RWPE2 (cell line): ENCODE data around the gene HAO2.

Experiments used
- ATAC-seq: fragments of 200-7000 bp; cut with Tn5 transposase; 3 replicates; pipeline ENCODE4 v1.9.1; 2021; ENCODE audit warnings: low read depth
- DNase-seq: peaks from one replicate; pipeline ENCODE4 v3.0.0-alpha.2; 2020; ENCODE audit warnings: low spot score
- H3K27ac ChIP-seq: fragments of 450-650 bp; 2 replicates; pipeline ENCODE4 v1.5.1; 2017; ENCODE audit warnings: mild to moderate bottlenecking; ENCODE audit not compliant: poor library complexity, severe bottlenecking
- H3K27me3 ChIP-seq: fragments of 250-450 bp; sonication (Bioruptor Pico); 2 replicates; pipeline ENCODE4 v1.5.1; 2021; ENCODE audit warnings: mild to moderate bottlenecking, moderate library complexity; ENCODE audit not compliant: insufficient read depth, poor library complexity, severe bottlenecking
- H3K36me3 ChIP-seq: fragments of 250-450 bp; sonication (Bioruptor Pico); 2 replicates; pipeline ENCODE4 v1.5.1; 2020; ENCODE audit warnings: low read depth, mild to moderate bottlenecking, moderate library complexity
- H3K4me1 ChIP-seq: fragments of 250-450 bp; sonication (Bioruptor Pico); 2 replicates; pipeline ENCODE4 v1.5.1; 2021; ENCODE audit warnings: mild to moderate bottlenecking, moderate library complexity; ENCODE audit not compliant: insufficient read depth, poor library complexity, severe bottlenecking
- H3K4me3 ChIP-seq: fragments of 250-450 bp; sonication (Bioruptor Pico); 2 replicates; pipeline ENCODE4 v1.5.1; 2021; ENCODE audit warnings: mild to moderate bottlenecking, moderate library complexity; ENCODE audit not compliant: severe bottlenecking
- H3K9me3 ChIP-seq: fragments of 250-450 bp; sonication (Bioruptor Pico); 2 replicates; pipeline ENCODE4 v1.5.1; 2021; ENCODE audit warnings: mild to moderate bottlenecking, moderate library complexity; ENCODE audit not compliant: severe bottlenecking
- TF ChIP-seq, protein P1 (sequence below): fragments of 450-650 bp; IDR thresholded peaks from one replicate; pipeline ENCODE4 v1.5.1; 2017; ENCODE audit warnings: mild to moderate bottlenecking, moderate library complexity; ENCODE audit not compliant: poor library complexity, severe bottlenecking

HAO2 gene

DNA sequence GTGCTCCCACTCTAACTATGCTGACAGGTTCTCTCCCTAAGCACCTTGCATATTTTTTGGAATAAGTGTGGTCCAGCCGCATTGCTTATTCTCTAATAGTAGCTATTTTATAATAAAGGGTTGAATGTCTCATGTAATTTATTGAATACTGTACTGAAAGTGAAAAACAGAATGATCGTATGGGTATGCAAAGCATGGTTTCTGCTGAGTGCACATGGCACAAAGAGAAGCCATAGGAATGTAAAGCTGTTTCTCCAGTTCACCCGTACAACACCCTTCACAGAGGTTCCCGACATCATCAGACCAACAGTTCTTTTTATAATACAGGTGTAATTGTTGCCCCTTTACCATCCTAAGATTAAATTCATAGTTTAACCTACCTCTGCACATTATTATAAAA lies 8.9 kb upstream of the HAO2 start:
- DNase-seq (no peak), ATAC-seq (no peak)
- Histone ChIP-seq H3K36me3 (no peaks in the 10 kb centered on the region), H3K27me3 (no peaks in the 10 kb centered on the region), H3K4me3 (no peak overlapping the region), H3K4me1 (peaks cover 14% of the 10 kb centered on the region), H3K9me3 (no peaks in the 10 kb centered on the region), H3K27ac (no peak overlapping the region)
- TF ChIP-seq, protein P1, sequence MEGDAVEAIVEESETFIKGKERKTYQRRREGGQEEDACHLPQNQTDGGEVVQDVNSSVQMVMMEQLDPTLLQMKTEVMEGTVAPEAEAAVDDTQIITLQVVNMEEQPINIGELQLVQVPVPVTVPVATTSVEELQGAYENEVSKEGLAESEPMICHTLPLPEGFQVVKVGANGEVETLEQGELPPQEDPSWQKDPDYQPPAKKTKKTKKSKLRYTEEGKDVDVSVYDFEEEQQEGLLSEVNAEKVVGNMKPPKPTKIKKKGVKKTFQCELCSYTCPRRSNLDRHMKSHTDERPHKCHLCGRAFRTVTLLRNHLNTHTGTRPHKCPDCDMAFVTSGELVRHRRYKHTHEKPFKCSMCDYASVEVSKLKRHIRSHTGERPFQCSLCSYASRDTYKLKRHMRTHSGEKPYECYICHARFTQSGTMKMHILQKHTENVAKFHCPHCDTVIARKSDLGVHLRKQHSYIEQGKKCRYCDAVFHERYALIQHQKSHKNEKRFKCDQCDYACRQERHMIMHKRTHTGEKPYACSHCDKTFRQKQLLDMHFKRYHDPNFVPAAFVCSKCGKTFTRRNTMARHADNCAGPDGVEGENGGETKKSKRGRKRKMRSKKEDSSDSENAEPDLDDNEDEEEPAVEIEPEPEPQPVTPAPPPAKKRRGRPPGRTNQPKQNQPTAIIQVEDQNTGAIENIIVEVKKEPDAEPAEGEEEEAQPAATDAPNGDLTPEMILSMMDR: no peak

DNA sequence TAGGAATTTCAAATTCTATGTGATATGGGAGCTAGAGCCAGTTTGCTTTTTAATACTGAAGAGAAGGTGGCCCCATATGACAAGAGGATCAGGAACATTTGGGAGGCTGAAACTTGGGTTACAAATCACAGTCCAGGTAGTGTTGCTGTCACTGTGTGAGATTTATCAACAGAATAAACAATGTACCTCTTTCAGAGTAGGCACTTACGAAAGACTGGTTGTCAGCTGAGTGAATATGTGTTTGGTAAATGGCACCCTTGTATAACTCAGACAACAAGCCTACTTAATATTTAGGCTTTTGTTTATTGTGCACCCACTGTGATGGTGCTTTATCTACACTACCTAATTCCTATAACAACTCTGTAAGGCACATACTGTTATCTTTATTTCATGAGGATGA lies 7.4 kb upstream of the HAO2 start:
- H3K4me3 ChIP-seq: no peak overlapping the region
- no peak for ATAC-seq
- no peaks in the 10 kb centered on the region for H3K9me3 ChIP-seq
- H3K36me3 ChIP-seq: no peaks in the 10 kb centered on the region
- TF ChIP-seq, protein P1: no peak
- peaks cover 17% of the 10 kb centered on the region for H3K4me1 ChIP-seq
- H3K27ac ChIP-seq: no peak overlapping the region
- H3K27me3 ChIP-seq: no peaks in the 10 kb centered on the region
- DNase-seq: no peak

DNA sequence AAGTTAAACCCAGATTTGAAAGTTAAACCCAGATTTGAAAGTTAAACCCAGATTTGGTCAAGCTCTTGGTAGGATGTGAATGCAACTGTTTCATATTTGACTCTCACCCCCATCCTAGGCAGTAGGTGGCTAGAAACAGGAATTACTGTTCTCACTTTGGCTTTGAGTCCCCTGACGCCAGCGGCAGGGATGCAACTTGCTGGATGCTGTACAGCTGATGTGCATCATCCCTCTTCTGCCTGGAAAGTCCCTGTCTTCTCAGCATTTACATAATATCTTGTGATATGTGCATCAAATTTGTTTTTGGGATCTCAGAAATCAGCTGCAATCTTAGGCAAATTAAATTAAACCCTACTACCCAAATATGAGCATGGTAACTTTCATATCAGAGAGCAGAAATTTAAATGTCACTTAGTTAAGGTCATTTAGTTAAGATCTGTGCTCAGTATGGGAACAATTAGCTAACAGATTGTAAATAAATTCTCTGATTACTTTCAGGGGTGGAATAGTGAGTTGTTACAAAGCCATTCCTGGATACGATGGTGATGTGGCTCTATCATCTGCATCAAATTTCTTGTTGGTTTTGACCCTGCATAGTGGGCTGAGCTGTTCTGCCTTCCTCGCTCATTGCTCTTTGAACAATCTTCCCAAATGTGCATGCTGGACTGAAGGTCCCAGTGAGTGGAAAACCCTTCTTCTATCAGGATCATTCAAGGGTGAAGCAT lies 6.8 kb upstream of the HAO2 start:
- no peak for DNase-seq
- TF ChIP-seq, protein P1: no peak
- Histone ChIP-seq H3K27ac (no peak overlapping the region), H3K27me3 (no peaks in the 10 kb centered on the region), H3K4me3 (no peak overlapping the region), H3K36me3 (no peaks in the 10 kb centered on the region), H3K4me1 (peaks cover 17% of the 10 kb centered on the region), H3K9me3 (no peaks in the 10 kb centered on the region)
- ATAC-seq: no peak

DNA sequence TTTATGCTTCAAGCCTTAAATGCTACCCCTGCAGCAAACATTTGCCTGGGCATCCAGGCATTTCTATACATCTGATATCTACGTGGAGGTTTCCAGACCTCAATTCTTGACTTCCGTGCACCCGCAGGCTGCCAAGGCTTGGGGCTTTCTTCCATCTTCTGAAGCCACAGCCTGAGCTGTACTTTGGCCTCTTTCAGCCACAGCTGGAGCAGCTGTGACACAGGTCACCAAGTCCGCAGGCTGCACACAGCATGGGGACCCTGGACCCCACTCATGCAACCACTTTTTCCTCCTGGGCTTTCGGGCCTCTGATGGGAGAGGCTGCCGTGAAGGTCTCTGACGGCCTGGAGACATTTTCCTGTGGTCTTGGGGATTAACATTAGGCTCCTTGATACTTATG lies 5.4 kb upstream of the HAO2 start:
- DNase-seq (no peak), ATAC-seq (no peak)
- no peak overlapping the region for H3K27ac ChIP-seq
- no peaks in the 10 kb centered on the region for H3K9me3 ChIP-seq
- H3K4me1 ChIP-seq: peaks cover 16% of the 10 kb centered on the region
- TF ChIP-seq, protein P1: no peak
- no peaks in the 10 kb centered on the region for H3K36me3 ChIP-seq
- no peaks in the 10 kb centered on the region for H3K27me3 ChIP-seq
- no peak overlapping the region for H3K4me3 ChIP-seq

DNA sequence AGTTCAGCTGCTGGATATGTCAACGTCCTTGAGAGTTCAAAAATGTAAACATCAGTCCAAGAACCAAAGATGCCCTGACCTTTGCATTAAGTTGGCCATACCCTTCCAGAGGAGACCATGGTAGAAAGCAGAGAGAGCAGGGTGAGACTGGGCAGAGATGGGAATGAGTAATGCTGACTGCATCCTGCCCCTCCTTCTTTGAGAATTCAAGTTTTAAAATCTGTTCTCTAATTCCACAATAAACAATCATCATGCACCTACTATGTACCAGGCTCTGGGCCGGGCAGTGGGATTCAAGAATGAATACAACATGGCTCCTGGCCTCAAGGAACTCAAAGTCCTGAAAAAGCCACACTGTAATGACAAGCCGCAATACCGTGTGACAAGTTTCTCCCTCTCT lies 3.9 kb upstream of the HAO2 start:
- Histone ChIP-seq H3K9me3 (no peaks in the 10 kb centered on the region), H3K4me1 (peaks cover 8% of the 10 kb centered on the region), H3K4me3 (no peak overlapping the region), H3K36me3 (no peaks in the 10 kb centered on the region), H3K27ac (no peak overlapping the region), H3K27me3 (no peaks in the 10 kb centered on the region)
- ATAC-seq: peak; percentile 89
- DNase-seq: no peak
- TF ChIP-seq, protein P1: no peak
